ENCODE measurements around the gene PINLYP. TPM values are rescaled to one million over a fixed set of nuclear protein-coding genes. Genes with fewer than 3 reads are reported as not detected.

PINLYP gene
- total RNA-seq, 1 experiment from 2014 or later, result 11.9 TPM

DNA sequence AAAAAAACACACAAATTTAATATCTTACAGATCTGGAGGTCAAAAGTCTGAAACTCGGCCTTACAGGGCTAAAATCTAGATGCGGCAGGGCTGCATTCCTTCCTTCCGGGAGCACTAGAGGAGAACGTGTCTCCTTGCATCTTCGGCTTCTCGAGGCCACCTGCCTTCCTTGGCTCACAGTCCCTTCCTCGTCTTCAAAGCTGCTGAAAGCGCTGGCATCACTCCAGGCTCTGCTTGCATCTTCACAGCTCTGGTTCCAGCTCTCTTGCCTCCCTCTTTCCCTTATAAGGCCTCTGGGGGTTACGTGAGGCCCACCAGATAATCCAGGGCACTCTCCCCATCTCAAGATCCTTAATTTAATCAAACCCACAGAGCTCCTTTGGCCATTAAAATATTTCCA lies 10.8 kb upstream of the PINLYP start:
- H2BK15ac ChIP-seq (ENCODE audit: low read depth, low read length), result no peak overlapping the region
- no peak overlapping the region for H4K8ac ChIP-seq (replicated peaks; ENCODE audit: insufficient read length, low read depth, low read length)
- no peak overlapping the region for H3K27ac ChIP-seq (ENCODE audit: insufficient read length, low read depth, low read length)
- H3K79me1 ChIP-seq (ENCODE audit: insufficient read depth, low read depth, low read length, poor library complexity, severe bottlenecking), result no peaks in the 10 kb centered on the region
- H3K4me1 ChIP-seq (ENCODE audit: insufficient read depth, low read length), result no peaks in the 10 kb centered on the region
- no peak overlapping the region for H3T11ph ChIP-seq (ENCODE audit: low read length)
- no peak overlapping the region for H3K4ac ChIP-seq (ENCODE audit: low read depth, low read length)
- H2BK12ac ChIP-seq (ENCODE audit: insufficient read length, low read depth, low read length), result no peak overlapping the region
- no peak overlapping the region for H3K56ac ChIP-seq (ENCODE audit: insufficient read length, low read depth, low read length)
- no peaks in the 10 kb centered on the region for H3K79me2 ChIP-seq (ENCODE audit: insufficient read depth, low read length)
- H3K4me3 Mint-ChIP-seq, result no peak overlapping the region
- peaks cover under 1% of the 10 kb centered on the region in 2 experiments; a peak in 1 of 4 replicates for H3K4me1 Mint-ChIP-seq
- H2AK5ac ChIP-seq (ENCODE audit: insufficient read length, low read length), result no peak overlapping the region
- no peak for DNase-seq
- H2AFZ ChIP-seq (ENCODE audit: low read length), result no peak overlapping the region
- H3K4me2 ChIP-seq (ENCODE audit: insufficient read depth, insufficient read length, low read length), result no peak overlapping the region
- no peaks in the 10 kb centered on the region for H3K9me3 Mint-ChIP-seq
- H3K27ac Mint-ChIP-seq, result peak overlapping the region in 2 of 3 experiments; percentile 53 to 62; a peak in 2 of 7 replicates
- H4K20me1 ChIP-seq (ENCODE audit: control insufficient read depth, insufficient read depth, insufficient read length), result no peaks in the 10 kb centered on the region
- no peak overlapping the region for H4K91ac ChIP-seq (ENCODE audit: insufficient read length, low read depth, low read length)
- H3K18ac ChIP-seq (ENCODE audit: insufficient read length, low read depth, low read length), result no peak overlapping the region
- H3K23ac ChIP-seq (ENCODE audit: insufficient read length, low read depth, low read length), result no peak overlapping the region
- no peak overlapping the region for H2BK5ac ChIP-seq (ENCODE audit: insufficient read length, low read length)
- no peak overlapping the region for H2BK20ac ChIP-seq (ENCODE audit: low read depth, low read length, poor library complexity, severe bottlenecking)
- no peaks in the 10 kb centered on the region; the same call in 1 of the 2 replicates for H3K27me3 Mint-ChIP-seq (ENCODE audit: low read depth)
- no peak overlapping the region for H4K5ac ChIP-seq (ENCODE audit: insufficient read length, low read depth, low read length)
- H3K27me3 ChIP-seq (ENCODE audit: insufficient read depth, low read length), result no peaks in the 10 kb centered on the region
- H3K36me3 Mint-ChIP-seq (ENCODE audit: insufficient read depth in 1 of 3, low read depth in 3 of 3), result peaks cover 6 to 24% (median 15%) of the 10 kb centered on the region in 3 experiments; a peak in 6 of 7 replicates
- H2BK120ac ChIP-seq (ENCODE audit: low read depth, low read length, poor library complexity, severe bottlenecking), result no peak overlapping the region
- no peak for TF ChIP-seq CTCF (conservative IDR thresholded peaks at IDR 0.05)
- H3K14ac ChIP-seq (ENCODE audit: insufficient read depth, low read length), result no peak overlapping the region; the same call in 1 of the 2 replicates
- H3K23me2 ChIP-seq (ENCODE audit: insufficient read length, low read depth, low read length, poor library complexity, severe bottlenecking), result no peaks in the 10 kb centered on the region
- H3K9ac ChIP-seq (ENCODE audit: extremely low read depth, insufficient read length, low read length), result no peak overlapping the region
- no peaks in the 10 kb centered on the region for H3K9me3 ChIP-seq (ENCODE audit: control insufficient read depth, low read depth, low read length)
- no CpG with 5 or more reads among the region's 9 CpGs for WGBS (ENCODE audit: extremely low coverage, insufficient read length, low lambda C conversion rate)

All from H9 (cell line).